Endothelial cell of umbilical vein (primary cell): Measurements from ENCODE around the gene MAP7D2. TPM values are rescaled to one million over a fixed set of nuclear protein-coding genes. Genes with fewer than 3 reads are reported as not detected.
A peak's percentile ranks its signal among the peaks of the same experiment; 100 is the strongest.

ENCODE experiments used
- BruUV-seq: library from RNA; stranded (reverse); fragments of 400-500 nt; replicated peaks from 2 replicates; lab custom pipeline; 2021; lab: Mats Ljungman, UMichigan
- CTCF ChIA-PET: fragments of 300-600, 350-600 bp; sonication (Branson Sonifier 250); formaldehyde crosslinking; loops from one replicate; lab custom pipeline; 2021; ENCODE audit warnings: antibody characterized with exemption, inconsistent platforms; lab: Charles Lee
- POLR2A ChIA-PET: fragments of 300-600, 350-600 bp; sonication (Branson Sonifier 250); formaldehyde crosslinking; loops from one replicate; lab custom pipeline; 2021; ENCODE audit warnings: antibody characterized with exemption, inconsistent platforms; lab: Charles Lee
- DNase-seq: peaks from one replicate; pipeline ENCODE4 v3.0.0-alpha.2; 2011; ENCODE audit warnings: low read depth, low spot score
- FAIRE-seq: peaks from 2 replicates; lab custom pipeline; 2011; peaks lifted over from hg19 to GRCh38; lab: Jason Lieb, UNC
- H2AFZ ChIP-seq: 2 replicates; pipeline ENCODE4 v1.6.0; 2012; ENCODE audit warnings: low read depth, low read length, control low read depth, inconsistent platforms
- H3K27ac ChIP-seq: 2 replicates; pipeline ENCODE4 v1.5.1; 2011; ENCODE audit warnings: low read depth, mild to moderate bottlenecking, control low read depth, low read length, moderate library complexity; ENCODE audit not compliant: insufficient read depth
- H3K27me3 ChIP-seq, 2 experiments: 2 replicates each; pipeline versions ENCODE4 v1.6.0 to v1.6.1; 2011; ENCODE audit warnings: low read length in 2 of 2, mixed read lengths in 1 of 2; ENCODE audit not compliant: control insufficient read depth in 2 of 2, insufficient read depth in 2 of 2
- H3K36me3 ChIP-seq, 2 experiments: 2 replicates in 1 of 2; 3 replicates in 1 of 2; pipeline ENCODE4 v1.5.1; 2011; ENCODE audit warnings: low read length in 2 of 2, mild to moderate bottlenecking in 1 of 2, moderate library complexity in 1 of 2; ENCODE audit not compliant: control insufficient read depth in 2 of 2, insufficient read depth in 2 of 2; ENCODE audit errors: extremely low read depth in 1 of 2
- H3K4me1 ChIP-seq: 3 replicates; pipeline ENCODE4 v1.5.1; 2011; ENCODE audit warnings: mild to moderate bottlenecking, low read length; ENCODE audit not compliant: control insufficient read depth, insufficient read depth; ENCODE audit errors: extremely low read depth
- H3K4me2 ChIP-seq: 2 replicates; pipeline ENCODE4 v1.6.1; 2011; ENCODE audit warnings: low read length, control low read depth, mixed read lengths; ENCODE audit not compliant: insufficient read depth
- H3K4me3 ChIP-seq, 3 experiments: fragments of 200-600 bp in 1 of 3; sonication (generic), shearing (Covaris generic) in 1 of 3; replicated peaks in 1 of 3; 2 replicates each; pipeline ENCODE4 v1.5.1; 2011 to 2016; ENCODE audit warnings: control low read depth in 3 of 3, low read length in 3 of 3, mild to moderate bottlenecking in 2 of 3, inconsistent platforms in 1 of 3, low read depth in 1 of 3, moderate library complexity in 1 of 3; ENCODE audit not compliant: insufficient read depth in 1 of 3
- H3K79me2 ChIP-seq: 2 replicates; pipeline ENCODE4 v1.6.0; 2012; ENCODE audit warnings: low read length, inconsistent platforms; ENCODE audit not compliant: control insufficient read depth, insufficient read depth
- H3K9ac ChIP-seq: replicated peaks from 2 replicates; pipeline ENCODE3; 2011; ENCODE audit warnings: low read length, control low read depth; ENCODE audit not compliant: insufficient read depth; ENCODE audit errors: extremely low read depth
- H3K9me1 ChIP-seq: replicated peaks from 3 replicates; pipeline ENCODE4 v1.6.0; 2011; ENCODE audit warnings: mild to moderate bottlenecking, low read length; ENCODE audit not compliant: control insufficient read depth, insufficient read depth; ENCODE audit errors: extremely low read depth
- H3K9me3 ChIP-seq: replicated peaks from 2 replicates; pipeline ENCODE4 v1.5.1; 2012; ENCODE audit warnings: low read length, inconsistent platforms; ENCODE audit not compliant: control insufficient read depth, insufficient read depth
- H4K20me1 ChIP-seq: replicated peaks from 2 replicates; pipeline ENCODE3; 2011; ENCODE audit warnings: mild to moderate bottlenecking, low read length; ENCODE audit not compliant: control insufficient read depth, insufficient read depth; ENCODE audit errors: extremely low read depth
- CTCF ChIP-seq, 2 donors: IDR thresholded peaks; 1 replicate in 1 of 2; 2 replicates in 1 of 2; pipeline ENCODE4 v1.5.1; 2011; ENCODE audit warnings: low read length in 2 of 2, mild to moderate bottlenecking in 2 of 2, moderate library complexity in 2 of 2, control low read depth in 1 of 2, inconsistent platforms in 1 of 2, low read depth in 1 of 2; ENCODE audit not compliant: insufficient read depth in 1 of 2; ENCODE audit errors: extremely low read depth in 1 of 2
- EZH2 ChIP-seq: IDR thresholded peaks from 2 replicates; pipeline ENCODE4 v1.6.1; 2012; ENCODE audit warnings: borderline replicate concordance, low read depth, mild to moderate bottlenecking, moderate library complexity, low read length, inconsistent platforms; ENCODE audit not compliant: severe bottlenecking
- FOS ChIP-seq: IDR thresholded peaks from 2 replicates; pipeline ENCODE4 v1.6.1; 2011; ENCODE audit warnings: mild to moderate bottlenecking, low read length, moderate library complexity, borderline replicate concordance; ENCODE audit not compliant: insufficient read depth
- GATA2 ChIP-seq: IDR thresholded peaks from 2 replicates; pipeline ENCODE4 v1.7.0; 2011; ENCODE audit warnings: low read depth, mild to moderate bottlenecking, moderate library complexity, mixed read lengths, low read length; ENCODE audit not compliant: insufficient read length, insufficient read depth
- JUN ChIP-seq: IDR thresholded peaks from 2 replicates; pipeline ENCODE4 v1.6.1; 2011; ENCODE audit warnings: borderline replicate concordance, low read depth; ENCODE audit not compliant: insufficient read length, insufficient read depth
- MAX ChIP-seq: IDR thresholded peaks from 2 replicates; pipeline ENCODE4 v1.6.1; 2011; ENCODE audit not compliant: insufficient read depth, insufficient read length
- MYC ChIP-seq: IDR thresholded peaks from one replicate; pipeline ENCODE4 v1.6.1; 2011; ENCODE audit warnings: mild to moderate bottlenecking, low read depth, low read length
- POLR2A ChIP-seq: IDR thresholded peaks from 2 replicates; pipeline ENCODE4 v1.6.1; 2012; ENCODE audit warnings: low read depth, mild to moderate bottlenecking, control low read depth, low read length
- POLR2AphosphoS5 ChIP-seq: IDR thresholded peaks from 2 replicates; pipeline ENCODE4 v1.6.1; 2012; ENCODE audit warnings: low read depth, mild to moderate bottlenecking, control low read depth, low read length, moderate library complexity; ENCODE audit not compliant: insufficient read depth
- dilution Hi-C: fragments of 300-500 bp; cut with MboI; formaldehyde crosslinking; loops from one replicate; pipeline ENCODE4 v1.15.0; 2019; ENCODE audit warnings: low sequenced_read_pairs; ENCODE audit not compliant: extremely low pct_ligation_motif_present
- intact Hi-C: fragments of 100-400 bp; cut with micrococcal nuclease; formaldehyde crosslinking; loops from one replicate; pipeline ENCODE4 v1.10.0; 2022
- polyA plus RNA-seq, 4 experiments: library from polyadenylated mRNA; depleted of rRNA in 3 of 4; stranded (reverse) in 3 of 4; unstranded in 1 of 4; fragments of >200 nt; gene quantifications; 2 replicates each; pipeline versions ENCODE4 v1.2.1 to v1.2.3, GENCODE V29; 2011 to 2012; ENCODE audit warnings: missing spikeins in 1 of 4
- total RNA-seq: library from RNA; stranded (reverse); gene quantifications from 2 replicates; pipeline ENCODE4 v1.2.3, GENCODE V29; 2021

Gene MAP7D2
- total and polyA plus RNA-seq, 2 donors (not counting 3 experiments of a cell fraction or from before 2014, with no cell fraction given) = 0.08 to 0.15 TPM

- Histone ChIP-seq H3K27ac (peak overlapping the region; percentile 51), H3K27me3 (no peaks in the 10 kb centered on the region), H3K4me2 (no peak overlapping the region), H3K9ac (no peak overlapping the region), H3K4me1 (peaks cover 15% of the 10 kb centered on the region), H3K79me2 (peaks cover 19% of the 10 kb centered on the region), H3K9me1 (no peaks in the 10 kb centered on the region), H3K36me3 (no peaks in the 10 kb centered on the region), H2AFZ (no peak overlapping the region), H4K20me1 (no peaks in the 10 kb centered on the region), H3K9me3 (no peaks in the 10 kb centered on the region), H3K4me3 (no peak overlapping the region)
- no TSS peak for BruUV-seq
- peak; percentile 62 for DNase-seq
- dilution Hi-C loops (no loop called here), intact Hi-C loops (loop anchor here (5.0 kb wide), 2 partner anchors 123 to 1383 kb away; partner anchors contain the start of gene RPS6KA3)
- TF ChIP-seq JUN = peak; percentile 58
- TF ChIP-seq POLR2AphosphoS5 = peak; percentile 59
- no peak for TF ChIP-seq EZH2
- TF ChIP-seq GATA2 = peak; percentile 61
- no peak for TF ChIP-seq CTCF (IDR thresholded peaks at IDR 0.05; ENCODE audit: extremely low read depth in 1 of 2, insufficient read depth in 1 of 2, low read depth in 1 of 2, low read length in 2 of 2)
- TF ChIP-seq POLR2A = no peak
- no peak for TF ChIP-seq MYC
- no peak for TF ChIP-seq MAX
- TF ChIP-seq FOS = peak; percentile 85
- ChIA-PET POLR2A (no interaction called here), CTCF (no interaction called here)
- FAIRE-seq = peak; percentile 98
Observed at GRCh38 chrX:20144491-20144890, 27.8 kb upstream of the MAP7D2 start.
